Activated T-cell treated with anti-CD3 and anti-CD28 coated beads for 4 hours (primary cell): ENCODE data around the gene HOXA4.

Experiments used
- DNase-seq: peaks from one replicate; pipeline ENCODE4 v3.0.0-alpha.2; 2020

Gene HOXA4

GRCh38 chr7:27168265-27168947 is 37.8 kb upstream of the HOXA4 start:
- DNase-seq: no peak

DNA sequence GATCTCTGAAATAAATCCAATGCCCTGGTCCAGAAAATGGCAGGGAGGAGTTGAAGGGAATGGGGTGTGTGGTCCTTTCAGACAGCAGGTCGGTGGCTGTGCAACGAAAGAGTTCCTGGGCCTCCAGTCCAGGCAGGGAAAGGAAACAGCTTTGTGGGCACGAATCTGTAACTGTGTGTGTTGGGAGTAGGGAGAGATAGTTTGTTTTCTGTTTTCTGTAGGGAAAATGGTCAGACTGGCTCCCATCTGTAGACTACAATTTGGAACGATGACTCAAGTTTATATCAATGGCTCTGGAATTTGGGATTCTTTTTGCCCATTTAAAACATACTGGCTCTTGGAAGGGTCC is 37.3 kb upstream of the HOXA4 start:
- DNase-seq: no peak

- DNase-seq: no peak
Observed at GRCh38 chr7:27166531-27167505, 36.3 kb upstream of the HOXA4 start.

DNA sequence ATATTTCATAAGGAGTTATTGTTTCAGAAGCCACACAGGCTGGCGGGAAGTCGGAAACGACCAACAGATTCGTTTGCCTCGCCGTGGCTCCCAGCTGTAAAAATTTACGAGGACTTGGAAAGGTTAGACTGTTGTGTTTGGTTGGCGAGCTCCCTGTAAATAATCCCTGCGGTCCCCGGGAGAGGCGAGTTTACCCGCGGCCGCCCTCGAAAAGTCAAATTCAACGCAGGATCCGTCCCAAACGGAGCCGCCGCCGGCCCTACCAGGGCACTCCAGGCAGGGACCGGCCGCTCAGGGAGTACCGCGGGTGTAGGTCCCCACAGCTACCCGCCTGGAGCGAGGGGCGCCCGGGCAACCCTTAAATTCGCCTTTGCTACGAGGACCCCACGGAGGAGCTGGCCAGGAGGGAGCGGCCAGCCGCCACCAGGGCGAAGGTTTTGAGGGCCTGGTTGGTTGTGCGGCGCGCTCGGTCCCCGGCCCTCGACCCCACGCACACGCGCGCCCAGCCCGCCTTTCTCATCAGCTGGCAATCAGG is 35.5 kb upstream of the HOXA4 start:
- no peak for DNase-seq

DNA sequence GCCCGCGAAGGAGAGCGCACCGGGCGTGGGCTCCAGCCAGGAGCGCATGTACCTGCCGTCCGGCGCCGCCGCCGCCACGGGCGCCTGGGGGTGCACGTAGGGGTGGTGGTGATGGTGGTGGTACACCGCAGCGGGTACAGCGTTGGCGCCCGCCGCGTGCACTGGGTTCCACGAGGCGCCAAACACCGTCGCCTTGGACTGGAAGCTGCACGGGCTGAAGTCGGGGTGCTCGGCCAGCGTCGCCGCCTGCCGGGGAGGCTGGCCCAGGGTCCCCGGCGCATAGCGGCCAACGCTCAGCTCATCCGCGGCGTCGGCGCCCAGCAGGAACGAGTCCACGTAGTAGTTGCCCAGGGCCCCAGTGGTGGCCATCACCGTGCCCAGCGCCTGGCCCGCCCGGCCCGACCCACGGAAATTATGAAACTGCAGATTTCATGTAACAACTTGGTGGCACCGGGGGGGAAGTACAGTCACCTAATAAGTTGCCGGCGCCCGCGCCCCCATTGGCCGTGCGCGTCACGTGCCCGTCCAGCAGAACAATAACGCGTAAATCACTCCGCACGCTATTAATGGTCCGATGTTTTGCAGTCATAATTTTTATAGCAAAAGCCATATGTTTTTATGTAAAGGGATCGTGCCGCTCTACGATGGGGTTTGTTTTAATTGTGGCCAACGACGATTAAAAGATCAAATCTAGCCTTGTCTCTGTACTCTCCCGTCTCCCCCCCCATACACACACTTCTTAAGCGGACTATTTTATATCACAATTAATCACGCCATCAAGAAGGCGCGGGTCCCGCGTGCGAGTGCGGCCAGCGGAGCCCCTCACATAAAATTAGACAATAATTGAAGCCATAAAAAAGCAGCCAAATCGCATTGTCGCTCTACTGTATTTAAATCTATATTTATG is 34.8 kb upstream of the HOXA4 start, which contains the start of gene HOXA9:
Gene HOXA9, minus strand, starts transcription at position 449 of the 907 bp plus-strand sequence. Its CDS starts 80 bp downstream, at position 369.
- no peak for DNase-seq

DNA sequence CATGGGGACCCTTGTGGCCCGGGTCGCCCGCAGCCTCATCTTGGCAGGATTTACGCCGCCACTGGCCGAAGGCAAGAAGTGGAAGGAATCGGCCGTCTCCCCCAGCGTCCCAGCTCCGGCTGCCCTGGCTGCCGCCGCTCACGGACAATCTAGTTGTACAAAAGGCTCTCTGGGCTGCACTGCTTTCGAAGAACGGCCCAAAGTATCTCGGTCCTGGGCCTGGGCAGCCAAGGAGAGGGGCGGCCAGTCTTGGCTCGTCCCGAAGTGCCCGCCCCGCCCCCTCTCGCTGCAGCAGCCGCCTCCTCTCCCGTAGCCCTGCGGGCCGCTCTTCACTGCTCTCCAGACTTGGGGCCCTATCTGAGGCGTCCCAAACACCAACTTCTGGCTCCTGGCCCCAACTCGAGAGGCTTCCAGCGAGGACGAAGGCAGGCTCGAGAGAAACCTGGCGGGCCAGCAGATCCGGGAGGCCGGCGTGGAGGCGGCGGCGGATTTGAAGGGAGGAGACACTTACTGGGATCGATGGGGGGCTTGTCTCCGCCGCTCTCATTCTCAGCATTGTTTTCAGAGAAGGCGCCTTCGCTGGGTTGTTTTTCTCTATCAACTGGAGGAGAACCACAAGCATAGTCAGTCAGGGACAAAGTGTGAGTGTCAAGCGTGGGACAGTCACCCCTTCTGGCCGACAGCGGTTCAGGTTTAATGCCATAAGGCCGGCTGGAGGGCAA is 34.0 kb upstream of the HOXA4 start:
- DNase-seq: no peak

- DNase-seq: no peak
Observed at GRCh38 chr7:27164045-27164366, 33.4 kb upstream of the HOXA4 start.

GRCh38 chr7:27163288-27164044 is 32.9 kb upstream of the HOXA4 start:
- DNase-seq: no peak

DNA sequence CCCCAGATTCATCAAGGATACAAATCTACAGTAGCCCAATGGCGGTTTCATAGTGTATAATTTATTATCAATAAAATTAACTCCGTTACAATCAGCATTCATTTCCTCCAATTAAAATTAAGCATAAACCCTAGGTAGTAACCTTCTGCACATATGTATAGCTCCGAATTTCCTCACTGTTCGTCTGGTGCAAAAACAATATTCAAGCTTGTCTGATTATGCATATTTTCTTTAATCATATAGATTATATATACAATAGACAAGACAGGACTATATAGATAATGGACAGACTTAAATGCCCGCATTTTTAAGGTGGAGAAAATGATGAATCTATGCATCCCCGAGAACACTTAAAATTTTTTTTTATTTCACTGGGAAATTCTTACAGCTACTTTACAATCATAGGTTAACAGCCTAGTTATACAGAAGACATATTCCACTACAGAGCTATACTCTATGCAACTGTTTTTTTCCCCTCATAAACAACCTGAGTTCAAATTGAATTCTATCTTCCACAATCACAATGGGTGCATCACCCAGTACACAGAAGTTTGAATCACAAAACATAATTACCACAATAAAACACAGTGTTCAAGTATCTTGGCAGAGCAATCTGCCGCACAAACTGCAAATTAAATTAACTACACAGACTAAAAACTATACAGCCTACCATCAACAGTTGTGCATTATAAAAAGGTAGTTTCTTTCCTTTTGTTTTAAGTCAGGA is 32.2 kb upstream of the HOXA4 start:
- DNase-seq: no peak

DNA sequence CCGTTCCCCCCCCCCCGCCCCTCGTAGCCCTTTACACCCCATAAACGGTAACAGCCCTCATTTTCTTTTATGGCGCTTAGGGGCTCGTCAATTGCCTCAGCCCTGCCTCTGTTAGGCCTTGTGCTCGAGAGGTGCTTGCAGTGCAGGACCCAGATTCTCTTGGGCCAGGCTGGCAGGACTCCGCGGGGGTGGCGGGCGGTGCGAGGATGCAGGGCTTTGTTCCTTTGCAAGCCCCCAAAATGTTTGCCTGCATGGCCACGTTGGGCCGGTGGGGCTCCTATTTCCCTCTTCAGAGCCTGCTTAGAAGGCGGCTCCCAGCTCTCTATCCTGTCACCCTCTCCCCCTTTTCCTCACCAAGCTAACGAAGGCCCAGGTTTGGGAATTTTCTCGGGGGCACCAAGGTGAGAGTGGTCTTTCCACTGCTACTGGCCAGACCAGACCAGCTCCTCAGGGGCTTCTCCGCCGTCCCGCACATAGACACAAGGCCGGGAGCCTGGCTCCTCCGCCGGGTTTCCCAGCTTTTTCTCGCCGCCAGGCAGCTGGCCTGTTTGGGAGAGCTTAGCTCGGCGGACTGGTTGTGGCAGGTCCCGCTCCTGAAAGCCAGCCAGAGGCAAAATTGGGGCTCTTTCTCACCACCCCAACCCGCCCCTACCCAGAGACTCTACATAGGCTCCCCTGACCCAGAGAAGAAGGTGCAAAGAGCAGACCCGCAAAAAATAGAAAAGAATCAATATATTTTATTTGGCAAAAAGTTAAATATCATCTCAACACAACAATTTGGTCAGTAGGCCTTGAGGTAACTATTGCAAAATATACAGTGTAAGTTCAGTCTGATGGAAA is 31.4 kb upstream of the HOXA4 start:
- DNase-seq: no peak

DNA sequence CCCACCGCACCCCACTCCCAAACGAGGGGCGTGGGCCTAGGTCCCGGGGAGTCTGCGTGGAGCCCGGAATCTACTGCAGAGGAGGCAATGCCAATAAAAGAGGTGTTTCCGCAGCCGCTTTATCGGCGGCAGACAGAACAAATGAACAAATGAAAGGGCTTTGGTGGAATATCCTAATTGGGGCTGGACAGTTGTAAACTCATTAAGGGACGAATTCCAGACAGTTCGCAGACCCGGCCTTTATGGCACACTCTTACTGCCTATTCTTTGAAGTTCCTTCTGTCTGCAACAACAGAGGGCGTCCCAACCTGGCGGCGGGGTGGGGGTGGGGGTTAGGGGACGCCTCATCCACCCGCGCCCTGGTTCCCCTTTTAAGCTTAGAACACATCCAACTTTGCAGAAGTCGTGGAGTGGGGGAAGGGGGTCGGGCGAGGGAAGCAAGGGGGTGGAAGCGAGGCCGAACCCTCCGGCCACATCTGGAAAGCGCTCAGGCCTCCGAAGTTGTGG is 30.7 kb upstream of the HOXA4 start:
- DNase-seq: no peak

DNA sequence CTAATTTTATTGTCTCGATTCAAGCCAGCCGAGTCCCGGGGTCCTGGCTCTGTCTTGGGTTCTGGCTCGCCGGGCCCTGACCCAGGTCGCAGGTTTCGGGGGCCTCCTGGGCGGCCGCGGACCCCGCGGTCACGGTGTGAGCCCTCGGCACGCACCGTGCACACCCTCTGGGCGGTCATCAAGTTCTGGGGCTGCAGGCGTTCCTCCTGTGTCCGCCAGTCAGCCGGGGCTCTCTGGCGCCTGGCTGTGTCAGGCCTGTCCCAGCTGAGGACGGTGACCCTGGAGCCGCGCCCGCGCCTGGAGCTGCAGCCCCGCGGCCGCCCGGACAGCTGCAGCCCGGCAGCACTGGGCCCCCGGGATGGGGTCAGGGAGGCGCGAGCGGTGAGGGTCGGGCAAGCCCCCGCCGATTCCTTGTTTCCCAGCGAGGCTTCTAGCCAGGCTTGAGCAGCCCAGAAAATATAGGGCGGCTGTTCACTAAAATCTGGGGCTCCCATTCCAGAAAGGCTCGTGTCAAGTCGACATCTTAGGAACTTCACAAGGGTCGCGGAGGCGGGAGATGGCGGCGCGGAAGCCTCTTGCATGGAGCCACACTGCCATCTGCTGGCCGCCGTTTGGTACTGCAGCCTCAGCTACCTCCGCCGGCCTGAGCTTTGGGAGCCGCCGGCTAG is 30.1 kb upstream of the HOXA4 start:
- DNase-seq: peak; percentile 81

- no peak for DNase-seq
Observed at GRCh38 chr7:27160145-27160545, 29.6 kb upstream of the HOXA4 start.

DNA sequence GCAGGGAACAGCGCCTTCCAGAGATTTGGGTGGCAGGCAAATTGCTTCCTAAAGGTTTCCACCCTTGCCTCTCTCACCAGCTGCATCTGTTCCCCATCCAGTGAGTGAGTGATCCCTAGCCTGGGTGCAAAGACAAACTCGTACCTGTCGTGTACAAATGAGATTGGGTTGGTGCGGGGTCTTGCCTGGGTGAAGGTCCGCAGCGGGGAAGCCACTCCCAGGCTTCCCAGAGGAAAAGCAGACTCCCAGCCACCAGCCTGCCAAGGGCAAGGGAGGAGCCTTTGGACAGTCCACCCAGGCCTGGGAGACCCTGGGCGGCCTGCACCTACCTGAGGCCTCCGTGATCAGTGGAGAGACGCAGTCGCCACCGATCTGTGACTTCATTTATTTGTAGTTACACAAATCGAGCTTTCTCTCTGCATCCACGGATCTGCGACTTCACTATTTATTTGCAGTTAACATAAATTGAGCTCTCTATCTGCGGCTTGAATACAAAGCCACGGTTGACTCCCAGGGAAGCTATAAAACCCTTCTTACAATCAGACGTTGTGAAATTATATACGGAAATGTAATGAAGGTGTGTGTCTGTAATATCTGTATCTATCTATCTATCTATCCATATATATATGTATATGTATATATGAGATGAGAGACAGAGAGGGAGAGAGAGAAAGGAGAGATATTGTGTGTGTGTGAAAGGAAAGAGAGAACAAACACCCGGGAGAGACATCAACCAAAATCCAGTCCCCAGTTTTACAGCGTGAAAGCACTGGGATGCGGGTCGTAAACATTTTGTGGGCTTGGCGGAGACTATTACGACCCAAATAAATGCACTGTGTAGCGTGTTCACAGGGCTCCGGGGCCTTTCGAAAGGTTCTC is 28.9 kb upstream of the HOXA4 start:
- no peak for DNase-seq

DNA sequence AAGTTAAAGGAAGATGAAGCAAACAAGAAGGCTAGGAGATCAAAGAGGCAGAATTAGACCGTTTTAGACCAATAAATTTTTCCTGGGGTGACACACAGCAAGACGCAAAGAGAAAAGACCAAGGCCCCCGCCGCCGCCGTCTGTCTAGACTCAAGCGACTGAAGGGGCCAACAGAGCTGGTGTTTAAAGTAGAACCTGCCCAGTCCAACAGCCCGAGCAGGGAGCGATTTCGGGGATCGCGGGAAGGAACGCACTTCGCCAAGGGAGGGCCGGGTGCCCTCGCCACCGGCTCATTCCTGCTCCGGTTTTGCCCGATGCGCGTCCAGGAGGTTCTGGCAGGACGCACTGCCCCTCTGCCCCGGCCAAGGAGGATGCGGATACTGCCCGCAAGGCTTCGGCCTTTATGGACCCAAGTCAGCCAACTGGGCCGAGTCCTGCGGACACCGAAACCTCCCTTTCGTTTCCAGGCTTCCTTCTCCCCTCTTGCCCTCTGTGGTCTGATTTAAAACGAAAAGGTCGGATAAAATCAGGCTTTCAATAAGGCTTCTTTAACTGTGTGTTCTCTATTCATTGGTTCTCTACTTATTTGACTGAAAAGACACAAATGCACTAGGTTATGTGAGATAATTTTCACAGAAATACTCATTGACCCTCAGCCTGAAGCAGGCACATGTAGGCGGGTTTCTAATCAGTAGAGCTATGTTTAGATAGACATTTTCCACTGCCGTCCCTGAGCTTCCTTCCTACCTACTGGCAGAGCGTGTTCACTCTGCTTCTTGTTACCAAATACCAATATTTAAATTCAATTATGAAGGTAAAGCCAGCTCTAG is 28.1 kb upstream of the HOXA4 start:
- no peak for DNase-seq

GRCh38 chr7:27157702-27158431 is 27.3 kb upstream of the HOXA4 start:
- DNase-seq: no peak
